ENCODE results near the gene CNTN4.

DNA sequence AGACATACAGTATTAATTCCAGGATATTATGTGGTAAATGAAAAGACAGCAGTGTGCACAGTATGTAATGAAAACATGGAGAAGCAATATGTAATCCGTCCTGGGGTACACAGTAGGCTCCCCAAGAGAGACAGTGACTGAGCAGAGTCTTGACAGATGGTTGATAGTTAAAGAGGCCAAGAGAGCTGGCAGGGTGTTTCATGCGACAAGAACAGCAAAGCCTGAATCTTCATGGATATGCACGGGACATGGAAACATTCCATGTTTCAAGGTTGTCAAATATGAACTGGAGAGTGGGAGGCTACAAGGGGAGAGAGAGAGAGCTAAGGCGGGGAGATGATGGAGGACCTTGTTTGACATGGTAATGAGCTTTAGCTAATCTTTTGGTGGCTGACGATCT is 673.1 kb downstream of the CNTN4 start:
- TF ChIP-seq EZH2 (IDR thresholded peaks at IDR 0.05; ENCODE audit: low read length) (no peak), CTCF (optimal IDR thresholded peaks at IDR 0.05 in 1 of 3, IDR thresholded peaks at IDR 0.05 in 1 of 3, conservative IDR thresholded peaks at IDR 0.05 in 1 of 3; ENCODE audit: extremely low read depth in 1 of 3, insufficient read depth in 2 of 3, low read length in 3 of 3) (no peak)

Data from keratinocyte (primary cell).